ENCODE measurements around the gene OGFR. TPM values are rescaled to one million over a fixed set of nuclear protein-coding genes. Genes with fewer than 3 reads are reported as not detected.

The OGFR gene
- total RNA-seq, 1 donor from 2014 or later = 7.0 TPM

- TF ChIP-seq, protein P1, sequence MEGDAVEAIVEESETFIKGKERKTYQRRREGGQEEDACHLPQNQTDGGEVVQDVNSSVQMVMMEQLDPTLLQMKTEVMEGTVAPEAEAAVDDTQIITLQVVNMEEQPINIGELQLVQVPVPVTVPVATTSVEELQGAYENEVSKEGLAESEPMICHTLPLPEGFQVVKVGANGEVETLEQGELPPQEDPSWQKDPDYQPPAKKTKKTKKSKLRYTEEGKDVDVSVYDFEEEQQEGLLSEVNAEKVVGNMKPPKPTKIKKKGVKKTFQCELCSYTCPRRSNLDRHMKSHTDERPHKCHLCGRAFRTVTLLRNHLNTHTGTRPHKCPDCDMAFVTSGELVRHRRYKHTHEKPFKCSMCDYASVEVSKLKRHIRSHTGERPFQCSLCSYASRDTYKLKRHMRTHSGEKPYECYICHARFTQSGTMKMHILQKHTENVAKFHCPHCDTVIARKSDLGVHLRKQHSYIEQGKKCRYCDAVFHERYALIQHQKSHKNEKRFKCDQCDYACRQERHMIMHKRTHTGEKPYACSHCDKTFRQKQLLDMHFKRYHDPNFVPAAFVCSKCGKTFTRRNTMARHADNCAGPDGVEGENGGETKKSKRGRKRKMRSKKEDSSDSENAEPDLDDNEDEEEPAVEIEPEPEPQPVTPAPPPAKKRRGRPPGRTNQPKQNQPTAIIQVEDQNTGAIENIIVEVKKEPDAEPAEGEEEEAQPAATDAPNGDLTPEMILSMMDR (IDR thresholded peaks at IDR 0.05) = no peak
- no peak for TF ChIP-seq EZH2phosphoT487 (IDR thresholded peaks at IDR 0.05)
- no peak for TF ChIP-seq EZH2 (IDR thresholded peaks at IDR 0.05)
- no peak overlapping the region for H3K4me3 Mint-ChIP-seq
- H3K27ac Mint-ChIP-seq = no peak overlapping the region
- DNase-seq (ENCODE audit: low spot score) = no peak
- Histone ChIP-seq H2AFZ (replicated peaks) (no peak overlapping the region), H3F3A (ENCODE audit: low read depth) (peaks cover 17% of the 10 kb centered on the region), H3K4me2 (no peak overlapping the region), H3K36me3 (no peaks in the 10 kb centered on the region), H3K4me3 (no peak overlapping the region), H3K79me2 (ENCODE audit: low read depth) (no peaks in the 10 kb centered on the region), H3K27ac (no peak overlapping the region), H3K9me3 (ENCODE audit: low read depth) (no peaks in the 10 kb centered on the region), H4K20me1 (ENCODE audit: low read depth) (peaks cover 5% of the 10 kb centered on the region), H3K27me3 (no peaks in the 10 kb centered on the region), H3K4me1 (peaks cover 13% of the 10 kb centered on the region), H3K9ac (no peak overlapping the region)
- no peaks in the 10 kb centered on the region for H3K9me3 Mint-ChIP-seq
- H3K36me3 Mint-ChIP-seq = peaks cover 8% of the 10 kb centered on the region
- H3K4me1 Mint-ChIP-seq = peaks cover 17% of the 10 kb centered on the region
- peaks cover 6% of the 10 kb centered on the region for H3K27me3 Mint-ChIP-seq (ENCODE audit: insufficient read depth, low read depth)
These were observed 35.2 kb downstream of the OGFR start for GRCh38 chr20:62839816-62840215.

- Histone ChIP-seq H3K4me3 (no peak overlapping the region), H4K20me1 (ENCODE audit: low read depth) (peaks cover 5% of the 10 kb centered on the region), H2AFZ (replicated peaks) (no peak overlapping the region), H3F3A (ENCODE audit: low read depth) (peaks cover 10% of the 10 kb centered on the region), H3K9ac (no peak overlapping the region), H3K27ac (no peak overlapping the region), H3K4me2 (no peak overlapping the region), H3K36me3 (no peaks in the 10 kb centered on the region), H3K27me3 (no peaks in the 10 kb centered on the region), H3K4me1 (peaks cover 6% of the 10 kb centered on the region), H3K79me2 (ENCODE audit: low read depth) (no peaks in the 10 kb centered on the region), H3K9me3 (ENCODE audit: low read depth) (no peaks in the 10 kb centered on the region)
- TF ChIP-seq EZH2 (IDR thresholded peaks at IDR 0.05) = no peak
- TF ChIP-seq, protein P1 (IDR thresholded peaks at IDR 0.05) = no peak
- no peak for TF ChIP-seq EZH2phosphoT487 (IDR thresholded peaks at IDR 0.05)
- Mint-ChIP-seq H3K4me1 (peaks cover 11% of the 10 kb centered on the region), H3K9me3 (no peaks in the 10 kb centered on the region), H3K4me3 (no peak overlapping the region), H3K27me3 (ENCODE audit: insufficient read depth, low read depth) (peaks cover 4% of the 10 kb centered on the region), H3K36me3 (peaks cover 13% of the 10 kb centered on the region), H3K27ac (no peak overlapping the region)
- no peak for DNase-seq (ENCODE audit: low spot score)
These were observed 35.9 kb downstream of the OGFR start for GRCh38 chr20:62840244-62841197.

- Mint-ChIP-seq H3K4me3 (no peak overlapping the region), H3K4me1 (peaks cover 8% of the 10 kb centered on the region), H3K9me3 (no peaks in the 10 kb centered on the region), H3K27ac (no peak overlapping the region), H3K36me3 (peaks cover 22% of the 10 kb centered on the region), H3K27me3 (ENCODE audit: insufficient read depth, low read depth) (peaks cover 2% of the 10 kb centered on the region)
- no peak for DNase-seq (ENCODE audit: low spot score)
- H3K79me2 ChIP-seq (ENCODE audit: low read depth) = no peaks in the 10 kb centered on the region
- H3K27me3 ChIP-seq = no peaks in the 10 kb centered on the region
- H3F3A ChIP-seq (ENCODE audit: low read depth) = peaks cover 10% of the 10 kb centered on the region
- no peaks in the 10 kb centered on the region for H3K9me3 ChIP-seq (ENCODE audit: low read depth)
- no peak overlapping the region for H3K4me2 ChIP-seq
- peaks cover 6% of the 10 kb centered on the region for H3K4me1 ChIP-seq
- peaks cover 5% of the 10 kb centered on the region for H4K20me1 ChIP-seq (ENCODE audit: low read depth)
- no peaks in the 10 kb centered on the region for H3K36me3 ChIP-seq
- no peak overlapping the region for H3K9ac ChIP-seq
- TF ChIP-seq, protein P1 (IDR thresholded peaks at IDR 0.05) = no peak
- H3K27ac ChIP-seq = no peak overlapping the region
- no peak overlapping the region for H2AFZ ChIP-seq (replicated peaks)
- H3K4me3 ChIP-seq = no peak overlapping the region
These were observed 37.1 kb downstream of the OGFR start for GRCh38 chr20:62841705-62842212.

Measured in neural progenitor cell (in vitro differentiated cells).